OCI-LY1 (cell line): Measurements from ENCODE around the gene RAB3C.
A peak's percentile ranks its signal among the peaks of the same experiment; 100 is the strongest.

Source experiments
- H2AFZ ChIP-seq: fragments of 200-600 bp; sonication (generic), shearing (Covaris generic); 2 replicates; pipeline ENCODE4 v1.6.0; 2014; ENCODE audit warnings: antibody characterized with exemption, mild to moderate bottlenecking, low read length
- H3F3A ChIP-seq: fragments of 200-600 bp; sonication (generic), shearing (Covaris generic); 2 replicates; pipeline ENCODE4 v1.6.0; 2014; ENCODE audit warnings: mild to moderate bottlenecking, antibody characterized with exemption, low read length, moderate library complexity; ENCODE audit not compliant: insufficient read depth
- H3K27ac ChIP-seq: fragments of 200-600 bp; sonication (generic); 2 replicates; pipeline ENCODE4 v1.5.1; 2014; ENCODE audit warnings: low read length, mixed run types, mild to moderate bottlenecking, low read depth; ENCODE audit not compliant: poor library complexity, severe bottlenecking
- H3K27me3 ChIP-seq: fragments of 200-600 bp; sonication (generic); 2 replicates; pipeline ENCODE4 v1.6.0; 2014; ENCODE audit warnings: antibody characterized with exemption, mild to moderate bottlenecking, low read length, moderate library complexity; ENCODE audit not compliant: insufficient read depth
- H3K36me3 ChIP-seq: fragments of 200-600 bp; sonication (generic); 2 replicates; pipeline ENCODE4 v1.6.1; 2014; ENCODE audit warnings: mild to moderate bottlenecking, antibody characterized with exemption, low read length, moderate library complexity, mixed read lengths; ENCODE audit not compliant: insufficient read depth
- H3K4me1 ChIP-seq: fragments of 200-600 bp; sonication (generic); 2 replicates; pipeline ENCODE4 v1.5.1; 2014; ENCODE audit warnings: mild to moderate bottlenecking, low read length, moderate library complexity; ENCODE audit not compliant: insufficient read depth, severe bottlenecking
- H3K4me2 ChIP-seq: fragments of 200-600 bp; sonication (generic), shearing (Covaris generic); 2 replicates; pipeline ENCODE4 v1.6.1; 2014; ENCODE audit warnings: low read length
- H3K4me3 ChIP-seq: fragments of 200-600 bp; sonication (generic); 2 replicates; pipeline ENCODE4 v1.5.1; 2014; ENCODE audit warnings: low read length, low read depth, mild to moderate bottlenecking, mixed read lengths; ENCODE audit not compliant: poor library complexity, severe bottlenecking
- H3K79me2 ChIP-seq: fragments of 200-600 bp; shearing (Covaris generic); 2 replicates; pipeline ENCODE4 v1.6.1; 2016; ENCODE audit warnings: mixed run types, low read length, mixed read lengths; ENCODE audit not compliant: insufficient read depth
- H3K9ac ChIP-seq: fragments of 200-600 bp; sonication (generic), shearing (Covaris generic); 2 replicates; pipeline ENCODE4 v1.6.1; 2014; ENCODE audit warnings: mild to moderate bottlenecking, low read length, mixed read lengths
- H3K9me2 ChIP-seq: fragments of 200-600 bp; sonication (generic), shearing (Covaris generic); 2 replicates; pipeline ENCODE4 v1.6.1; 2014; ENCODE audit warnings: low read depth, mild to moderate bottlenecking, low read length, mixed read lengths
- H3K9me3 ChIP-seq: fragments of 200-600 bp; shearing (Covaris generic); 2 replicates; pipeline ENCODE4 v1.6.1; 2014; ENCODE audit warnings: low read length, mixed read lengths
- H4K20me1 ChIP-seq: fragments of 200-600 bp; sonication (generic), shearing (Covaris generic); 2 replicates; pipeline ENCODE4 v1.6.0; 2016; ENCODE audit warnings: mild to moderate bottlenecking, low read length; ENCODE audit not compliant: insufficient read depth
- CTCF ChIP-seq: fragments of 200-600 bp; sonication (generic), shearing (Covaris generic); IDR thresholded peaks from 2 replicates; pipeline ENCODE4 v1.5.1; 2017; ENCODE audit warnings: mild to moderate bottlenecking, antibody characterized with exemption, low read length, moderate library complexity, mixed read lengths
- EZH2 ChIP-seq: fragments of 200-600 bp; sonication (generic), shearing (Covaris generic); IDR thresholded peaks from 2 replicates; pipeline ENCODE4 v1.8.0; 2017; ENCODE audit warnings: borderline replicate concordance, mixed run types, mild to moderate bottlenecking, antibody characterized with exemption, low read length, moderate library complexity, mixed read lengths

RAB3C gene

GRCh38 chr5:58754250-58754649 lies 171.4 kb downstream of the RAB3C start:
- Histone ChIP-seq H3K4me2 (no peak overlapping the region), H3K4me1 (no peaks in the 10 kb centered on the region), H3K9me3 (no peaks in the 10 kb centered on the region), H4K20me1 (no peaks in the 10 kb centered on the region), H3K9me2 (no peaks in the 10 kb centered on the region), H2AFZ (no peak overlapping the region), H3K9ac (no peak overlapping the region), H3F3A (no peaks in the 10 kb centered on the region), H3K4me3 (no peak overlapping the region), H3K27ac (no peak overlapping the region), H3K27me3 (no peaks in the 10 kb centered on the region), H3K79me2 (no peaks in the 10 kb centered on the region), H3K36me3 (no peaks in the 10 kb centered on the region)
- TF ChIP-seq CTCF (no peak), EZH2 (no peak)

- H3K4me3 ChIP-seq = no peak overlapping the region
- TF ChIP-seq CTCF (no peak), EZH2 (no peak)
- no peaks in the 10 kb centered on the region for H3K4me1 ChIP-seq
- no peak overlapping the region for H3K27ac ChIP-seq
- no peaks in the 10 kb centered on the region for H3F3A ChIP-seq
- H3K79me2 ChIP-seq = no peaks in the 10 kb centered on the region
- no peaks in the 10 kb centered on the region for H3K36me3 ChIP-seq
- H3K27me3 ChIP-seq = no peaks in the 10 kb centered on the region
- no peaks in the 10 kb centered on the region for H3K9me3 ChIP-seq
- H4K20me1 ChIP-seq = no peaks in the 10 kb centered on the region
- no peak overlapping the region for H2AFZ ChIP-seq
- H3K9me2 ChIP-seq = no peaks in the 10 kb centered on the region
- no peak overlapping the region for H3K4me2 ChIP-seq
- no peak overlapping the region for H3K9ac ChIP-seq
These were observed 172.5 kb downstream of the RAB3C start for GRCh38 chr5:58755397-58755796.

GRCh38 chr5:58759745-58760144 lies 176.9 kb downstream of the RAB3C start:
- no peaks in the 10 kb centered on the region for H4K20me1 ChIP-seq
- no peak overlapping the region for H3K27ac ChIP-seq
- H3K9ac ChIP-seq = no peak overlapping the region
- H3K9me3 ChIP-seq = no peaks in the 10 kb centered on the region
- peak overlapping the region; percentile 21 for H3K4me2 ChIP-seq
- no peaks in the 10 kb centered on the region for H3K27me3 ChIP-seq
- H3K4me3 ChIP-seq = no peak overlapping the region
- no peaks in the 10 kb centered on the region for H3K36me3 ChIP-seq
- TF ChIP-seq CTCF = no peak
- no peak for TF ChIP-seq EZH2
- no peak overlapping the region for H2AFZ ChIP-seq
- no peaks in the 10 kb centered on the region for H3K79me2 ChIP-seq
- H3F3A ChIP-seq = no peaks in the 10 kb centered on the region
- no peaks in the 10 kb centered on the region for H3K4me1 ChIP-seq
- H3K9me2 ChIP-seq = no peaks in the 10 kb centered on the region
